HG03439 (cell line): ENCODE measurements around the gene TMPRSS15.
"Not testable (repeated sequence)": the region's sequence is repeated elsewhere in the genome, so short reads cannot be mapped to it uniquely, and the experiment has no call there.

Experiments
- ATAC-seq: cut with Tn5 transposase; IDR thresholded peaks from one replicate; pipeline ENCODE4 v1.9.1; 2021; ENCODE audit warnings: mild to moderate bottlenecking, moderate library complexity; ENCODE audit not compliant: unreplicated experiment

The TMPRSS15 gene

DNA sequence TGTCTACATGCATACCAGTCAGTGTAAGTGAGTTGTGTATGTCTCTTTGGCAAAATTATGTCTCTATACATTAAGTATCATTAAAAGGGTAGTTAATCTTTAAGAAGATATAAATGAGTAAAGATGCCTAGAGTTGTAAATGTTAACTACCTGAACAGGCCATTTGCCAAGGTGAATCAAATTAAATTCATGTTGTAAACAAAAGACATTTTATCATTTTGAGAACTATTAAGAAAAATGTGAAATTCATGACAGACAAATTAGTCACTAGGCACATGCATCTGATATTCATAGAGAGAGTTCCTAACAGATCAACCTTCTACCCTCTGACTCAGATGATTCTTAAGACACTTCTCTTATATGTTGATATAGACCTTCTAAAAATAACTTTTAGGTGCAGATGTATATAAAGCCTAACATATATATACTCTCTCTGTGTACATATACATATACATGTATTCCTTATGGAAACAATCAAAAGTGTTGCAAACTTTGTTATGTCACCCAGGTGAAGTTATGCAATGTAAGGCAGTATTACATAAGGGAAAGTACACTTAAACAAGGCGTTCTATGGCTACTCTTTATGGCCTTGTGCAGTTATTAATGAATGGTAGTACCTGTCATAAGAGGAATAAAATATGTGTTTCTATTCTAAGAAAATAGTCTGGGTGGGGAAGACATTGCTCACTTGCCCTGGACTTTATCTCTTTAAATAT lies at the start of gene TMPRSS15:
Gene TMPRSS15, minus strand, starts transcription at position 51 of the 716 bp plus-strand sequence. CDS start 163 bp downstream, outside the sequence.
- no peak for ATAC-seq

DNA sequence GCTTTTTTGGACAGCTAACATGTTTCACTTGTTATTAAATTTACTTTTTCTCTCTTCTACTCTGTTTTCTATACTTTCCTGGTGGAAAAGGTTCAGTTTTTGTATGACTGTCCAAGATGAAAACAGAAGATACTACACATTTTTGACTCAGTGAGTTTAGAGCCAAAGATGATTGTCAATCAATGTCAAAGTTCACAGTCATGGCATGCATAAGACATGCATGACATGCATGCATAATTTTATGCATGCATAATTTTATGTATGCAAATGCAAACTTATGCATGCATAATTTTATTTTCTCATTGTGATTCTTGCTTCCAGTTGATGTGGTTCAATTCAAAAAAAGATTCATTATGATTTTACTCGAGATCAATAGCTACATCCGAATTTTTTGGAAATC lies 48.1 kb upstream of the TMPRSS15 start:
- ATAC-seq: no peak

DNA sequence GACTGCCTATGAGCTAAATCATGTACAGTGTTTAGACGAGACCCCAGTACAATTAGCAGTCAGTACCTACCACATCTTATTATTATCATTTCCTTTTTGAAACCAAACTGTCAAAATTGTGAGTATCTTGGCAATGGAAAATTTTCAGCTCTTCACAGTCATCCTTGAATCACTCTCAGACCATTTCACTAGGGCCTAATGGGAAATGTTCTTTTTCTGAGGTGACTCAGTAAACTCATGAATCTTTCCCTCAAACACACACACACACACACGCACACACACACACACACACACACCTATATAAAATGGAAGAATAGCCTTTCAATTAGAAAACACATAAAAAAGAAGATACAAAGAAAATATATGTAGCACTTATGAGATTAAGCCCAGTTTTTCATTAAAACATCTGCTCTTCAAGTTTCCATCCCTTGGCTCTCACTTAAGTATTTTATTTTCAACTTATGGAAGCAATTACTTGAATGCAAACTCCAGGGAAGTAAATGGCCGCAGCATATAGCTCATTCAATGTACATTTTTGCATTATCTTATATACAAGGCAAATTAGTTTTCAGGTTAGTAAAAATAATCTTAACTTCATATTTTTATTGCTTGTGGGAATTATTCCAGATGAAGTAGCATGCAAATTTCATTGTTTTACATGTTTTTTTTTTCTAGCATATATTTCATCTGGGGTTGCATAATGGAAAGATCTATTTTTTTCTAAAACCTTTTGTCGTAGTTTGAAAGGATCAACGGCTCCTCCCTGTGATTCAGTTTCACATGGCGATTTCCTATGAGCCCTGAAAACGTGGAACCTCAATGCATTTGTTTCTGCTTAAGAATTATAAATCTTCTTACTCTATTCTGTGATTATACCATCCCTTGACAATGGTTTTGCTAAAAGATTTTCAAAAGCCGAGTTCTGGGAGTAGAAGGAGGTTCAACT lies 46.3 kb upstream of the TMPRSS15 start:
- ATAC-seq: no peak

DNA sequence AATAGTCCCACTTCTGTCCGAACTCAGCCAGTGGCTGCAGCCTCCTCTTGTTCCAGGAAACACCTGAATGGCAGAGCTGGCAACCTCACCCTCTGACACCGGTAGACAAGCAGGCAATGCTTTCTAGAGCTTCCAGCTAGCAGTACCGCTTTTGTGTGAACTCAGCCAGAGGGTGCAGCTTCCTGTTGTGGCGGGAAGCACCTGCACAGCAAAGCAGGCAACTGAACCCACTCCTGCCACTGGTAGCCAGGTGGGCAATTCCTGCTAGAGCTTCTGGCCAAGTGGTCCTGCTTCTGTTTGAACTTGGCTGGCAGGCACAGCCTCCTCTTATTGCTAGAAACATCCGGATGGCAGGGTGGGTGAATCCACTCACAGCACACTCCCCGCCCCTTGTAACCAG lies 40.1 kb upstream of the TMPRSS15 start:
- no peak for ATAC-seq

DNA sequence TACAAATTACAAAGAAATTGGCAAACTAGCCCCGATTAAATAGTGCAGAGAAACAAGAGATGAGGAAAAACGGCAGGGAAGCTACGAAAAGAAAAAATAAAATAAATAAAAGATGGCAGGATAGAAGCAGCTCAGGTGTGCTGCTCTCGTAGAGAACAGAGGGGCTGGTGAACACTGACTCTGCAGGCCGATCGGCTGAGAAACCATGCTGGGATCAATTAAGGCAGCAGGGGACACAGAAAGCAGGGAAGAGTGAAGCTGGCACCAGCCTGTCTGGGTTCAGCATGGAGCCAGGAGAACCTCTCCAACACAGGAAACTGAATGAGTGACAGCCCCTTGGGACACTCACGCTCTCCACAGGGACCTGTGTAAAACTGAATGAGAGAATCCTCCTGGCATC lies 39.5 kb upstream of the TMPRSS15 start:
- ATAC-seq: no peak

DNA sequence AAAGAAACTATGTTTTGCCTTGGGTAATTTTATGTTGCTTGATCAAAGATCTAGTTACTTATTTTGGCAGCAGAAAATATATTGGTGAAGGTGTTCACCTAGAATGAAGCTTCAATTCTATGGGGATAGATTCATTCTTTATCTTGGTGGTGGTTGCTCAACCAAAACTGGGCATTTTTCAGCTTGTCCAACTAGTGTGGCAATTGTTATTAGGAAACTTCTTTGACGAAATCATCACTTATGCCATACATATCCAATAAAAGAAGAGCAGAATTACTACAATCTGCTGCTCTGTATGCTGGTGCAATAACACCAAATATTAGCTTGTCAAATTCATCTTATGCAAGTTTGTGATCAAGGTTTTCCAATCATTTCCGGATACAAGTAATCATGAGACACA lies 26.8 kb upstream of the TMPRSS15 start:
- no peak for ATAC-seq

DNA sequence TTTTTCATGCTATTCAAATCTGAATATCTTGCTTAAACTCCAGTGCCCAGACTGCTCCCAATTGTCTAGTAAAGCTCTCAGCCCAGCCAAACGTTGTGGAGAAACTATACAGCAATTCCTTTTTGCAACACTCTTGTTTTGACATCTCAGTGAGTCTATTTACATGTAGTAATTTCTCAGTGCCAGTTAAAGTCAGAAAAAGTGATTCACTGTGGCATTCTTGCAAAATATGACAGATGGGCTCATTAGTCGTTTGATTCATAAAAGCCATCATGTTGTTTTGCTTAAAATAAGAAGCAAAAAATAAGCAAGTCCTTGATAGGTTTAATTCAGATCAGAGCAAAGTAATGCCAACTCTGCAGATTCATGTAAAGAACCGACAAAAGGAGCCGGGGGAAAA lies 20.7 kb upstream of the TMPRSS15 start:
- no peak for ATAC-seq

DNA sequence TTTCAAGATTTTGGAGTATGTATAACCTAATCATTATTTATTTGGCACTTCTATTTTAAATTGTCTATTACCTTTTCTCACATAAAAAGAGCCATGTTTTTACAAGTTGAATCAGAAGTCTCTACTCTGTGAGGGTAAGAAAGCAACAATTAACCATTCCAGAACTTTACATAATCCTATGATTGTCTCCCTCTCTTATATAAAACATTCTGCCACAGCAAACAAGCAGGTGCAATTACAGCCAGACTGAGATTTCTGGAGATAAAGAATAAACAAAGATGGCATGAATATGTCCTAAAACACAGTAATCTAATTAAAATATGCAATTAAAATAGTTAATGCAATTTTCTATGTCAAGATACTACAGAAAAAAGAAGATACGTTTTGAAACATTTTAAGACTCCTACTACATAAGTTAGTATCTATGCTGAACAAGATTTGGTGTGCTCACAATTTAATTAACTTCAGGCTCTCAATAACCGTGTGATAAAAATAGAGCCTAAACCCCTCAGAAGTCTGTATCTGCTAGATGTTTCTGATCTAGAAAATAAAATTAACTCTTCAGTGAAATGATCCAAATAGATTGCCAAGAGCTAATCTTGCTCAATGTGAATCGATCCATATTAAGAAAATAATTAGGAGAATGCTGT lies 13.7 kb upstream of the TMPRSS15 start:
- no peak for ATAC-seq

DNA sequence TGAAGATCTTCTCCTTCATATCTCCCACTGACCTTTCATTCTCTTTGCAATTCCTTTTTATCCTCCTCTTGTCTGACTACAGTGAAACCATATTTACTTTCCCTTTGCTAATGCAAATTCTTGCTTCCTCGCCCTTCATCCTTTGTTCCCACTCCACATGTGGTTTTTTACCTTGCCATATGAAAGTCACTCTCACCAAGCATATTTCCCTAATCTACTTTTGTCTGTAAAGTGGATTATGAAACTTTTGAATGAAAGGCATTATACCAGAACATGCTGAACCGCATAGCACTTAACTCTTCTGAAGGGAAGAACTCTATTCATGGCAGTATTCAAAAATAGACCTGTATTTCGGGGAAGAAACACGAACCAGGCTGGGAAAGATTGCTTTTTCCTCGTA lies 8.0 kb upstream of the TMPRSS15 start:
- no peak for ATAC-seq

GRCh38 chr21:18409579-18409978 lies 6.0 kb upstream of the TMPRSS15 start:
- ATAC-seq: no peak

- ATAC-seq: no peak
Observed at GRCh38 chr21:18398843-18399242, 4.7 kb downstream of the TMPRSS15 start.

DNA sequence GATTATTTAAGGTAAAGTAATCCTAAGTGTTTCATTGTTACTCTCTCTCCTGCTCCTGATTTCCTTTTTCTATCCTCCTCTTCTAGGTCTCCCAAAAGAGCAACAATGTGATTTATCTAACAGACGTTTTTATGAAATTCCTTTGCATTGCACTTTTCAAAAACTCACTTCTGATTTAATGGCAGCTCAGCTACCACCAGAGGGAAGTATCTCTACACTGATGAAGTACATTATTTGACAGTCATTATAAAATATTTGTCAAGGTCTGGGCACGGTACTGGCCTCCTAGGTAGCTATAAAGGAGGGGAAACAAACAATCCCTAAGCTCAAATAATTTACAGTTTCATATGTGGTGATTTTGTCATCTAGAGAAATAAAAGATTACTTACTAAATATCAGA lies 15.6 kb downstream of the TMPRSS15 start:
- ATAC-seq: no peak

DNA sequence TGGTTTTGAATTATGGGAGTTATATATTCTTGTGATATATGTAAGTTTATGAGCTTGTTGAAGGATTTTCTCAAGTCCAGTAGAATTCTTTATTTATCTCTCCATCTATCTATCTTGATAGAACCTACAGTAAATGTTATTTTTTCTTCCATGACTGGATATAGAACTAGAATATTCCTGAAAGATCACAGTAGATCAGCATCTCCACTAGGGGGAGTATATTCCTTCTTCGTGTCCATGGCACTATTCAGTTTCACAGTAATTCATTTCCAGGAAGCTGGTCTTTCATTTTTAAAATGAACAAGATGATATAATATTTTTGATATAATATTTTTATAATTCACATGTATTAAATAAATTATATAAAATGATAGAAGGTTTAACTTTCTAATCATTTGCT lies 18.8 kb downstream of the TMPRSS15 start:
- no peak for ATAC-seq

DNA sequence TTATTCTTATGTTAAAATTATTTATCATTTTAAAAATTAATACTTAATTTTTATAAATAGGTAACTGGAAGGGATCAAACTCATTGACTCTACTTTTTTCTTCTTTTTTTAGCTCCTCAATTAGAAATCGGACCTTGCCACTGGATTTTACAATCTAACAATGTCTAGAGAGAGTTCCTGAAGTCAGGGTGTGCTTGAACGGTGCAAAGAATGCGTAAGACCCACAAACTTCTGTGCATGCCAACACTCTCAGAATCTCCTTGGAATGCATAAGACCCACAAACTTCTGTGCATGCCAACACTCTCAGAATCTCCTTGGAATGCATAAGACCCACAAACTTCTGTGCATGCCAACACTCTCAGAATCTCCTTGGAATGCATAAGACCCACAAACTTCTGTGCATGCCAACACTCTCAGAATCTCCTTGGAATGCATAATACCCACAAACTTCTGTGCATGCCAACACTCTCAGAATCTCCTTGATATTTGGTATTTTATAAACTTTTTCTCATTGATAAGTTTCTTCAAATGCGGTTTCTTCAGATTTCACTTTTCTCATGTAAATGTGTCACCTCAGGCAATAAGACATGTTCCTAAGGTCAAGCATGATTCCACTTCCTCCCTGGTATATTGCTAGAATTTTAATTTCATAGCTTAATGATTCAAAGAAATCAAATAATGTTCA lies 20.5 kb downstream of the TMPRSS15 start:
- ATAC-seq: not testable (repeated sequence)

- ATAC-seq: no peak
Observed at GRCh38 chr21:18382141-18382540, 21.4 kb downstream of the TMPRSS15 start.

GRCh38 chr21:18373606-18374005 lies 30.0 kb downstream of the TMPRSS15 start:
- no peak for ATAC-seq

- ATAC-seq: no peak
Observed at GRCh38 chr21:18370301-18370700, 33.3 kb downstream of the TMPRSS15 start.

DNA sequence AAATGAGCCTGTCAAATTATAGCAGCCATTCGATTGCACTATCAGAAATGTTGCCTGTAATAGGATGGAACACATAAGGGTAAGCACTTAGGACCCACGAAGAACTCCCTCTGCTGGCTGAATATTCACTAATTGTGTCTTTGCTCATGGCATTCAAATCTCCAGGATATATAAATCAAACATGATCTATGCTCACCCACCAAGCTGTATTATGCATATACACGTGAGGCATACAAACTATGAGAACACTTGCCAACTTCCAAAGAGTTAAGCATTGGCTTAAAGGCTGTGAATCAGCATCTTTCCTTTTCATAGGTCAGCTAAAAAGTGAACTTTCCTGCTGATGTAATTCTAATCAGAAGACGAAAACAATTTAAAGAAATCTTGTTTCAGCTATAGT lies 34.5 kb downstream of the TMPRSS15 start:
- no peak for ATAC-seq

GRCh38 chr21:18368205-18368604 lies 35.4 kb downstream of the TMPRSS15 start:
- no peak for ATAC-seq

GRCh38 chr21:18356801-18357200 lies 46.8 kb downstream of the TMPRSS15 start:
- ATAC-seq: no peak

DNA sequence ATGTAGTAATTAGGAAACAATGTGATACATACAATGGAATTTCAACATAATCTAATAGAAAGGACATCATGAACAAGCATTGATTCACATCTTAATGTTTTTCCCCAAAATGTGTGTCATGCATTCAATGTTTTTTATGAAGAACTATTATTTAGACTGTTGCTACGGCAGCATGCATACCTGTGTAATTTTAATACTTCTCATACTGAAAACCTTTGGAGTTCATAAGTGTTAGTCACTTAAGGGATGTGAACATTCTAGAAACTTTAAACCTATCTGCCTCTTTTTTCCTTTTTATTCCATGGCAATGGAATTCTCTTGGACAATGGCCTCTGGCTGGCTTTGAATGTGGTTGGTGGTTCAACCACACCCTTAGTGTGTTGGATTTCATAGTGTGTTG lies 48.6 kb downstream of the TMPRSS15 start:
- ATAC-seq: no peak
